ENCODE measurements around the gene JOSD1.

DNA sequence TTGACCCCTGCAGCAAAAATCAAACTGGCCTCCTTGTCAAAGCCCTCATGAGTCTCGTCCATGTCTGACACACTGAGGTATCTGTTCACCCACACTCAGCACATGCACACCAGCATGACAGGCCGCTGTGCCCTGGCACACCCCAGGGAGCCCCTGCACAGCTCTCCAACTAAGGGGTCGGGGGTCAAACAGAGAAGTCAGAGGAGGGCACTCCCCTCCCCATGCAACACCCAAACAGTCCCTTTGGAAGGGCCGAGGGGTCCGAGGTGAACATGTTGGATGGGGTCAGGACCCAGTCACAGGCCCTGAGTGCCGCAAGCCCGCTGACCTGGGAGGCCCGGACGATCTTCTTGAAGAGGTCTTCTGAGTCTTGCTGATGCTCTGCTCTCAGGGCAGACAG lies 40.4 kb upstream of the JOSD1 start:
- TF ChIP-seq, protein P1, sequence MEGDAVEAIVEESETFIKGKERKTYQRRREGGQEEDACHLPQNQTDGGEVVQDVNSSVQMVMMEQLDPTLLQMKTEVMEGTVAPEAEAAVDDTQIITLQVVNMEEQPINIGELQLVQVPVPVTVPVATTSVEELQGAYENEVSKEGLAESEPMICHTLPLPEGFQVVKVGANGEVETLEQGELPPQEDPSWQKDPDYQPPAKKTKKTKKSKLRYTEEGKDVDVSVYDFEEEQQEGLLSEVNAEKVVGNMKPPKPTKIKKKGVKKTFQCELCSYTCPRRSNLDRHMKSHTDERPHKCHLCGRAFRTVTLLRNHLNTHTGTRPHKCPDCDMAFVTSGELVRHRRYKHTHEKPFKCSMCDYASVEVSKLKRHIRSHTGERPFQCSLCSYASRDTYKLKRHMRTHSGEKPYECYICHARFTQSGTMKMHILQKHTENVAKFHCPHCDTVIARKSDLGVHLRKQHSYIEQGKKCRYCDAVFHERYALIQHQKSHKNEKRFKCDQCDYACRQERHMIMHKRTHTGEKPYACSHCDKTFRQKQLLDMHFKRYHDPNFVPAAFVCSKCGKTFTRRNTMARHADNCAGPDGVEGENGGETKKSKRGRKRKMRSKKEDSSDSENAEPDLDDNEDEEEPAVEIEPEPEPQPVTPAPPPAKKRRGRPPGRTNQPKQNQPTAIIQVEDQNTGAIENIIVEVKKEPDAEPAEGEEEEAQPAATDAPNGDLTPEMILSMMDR (conservative IDR thresholded peaks at IDR 0.05 in 1 of 2, IDR thresholded peaks at IDR 0.05 in 1 of 2; ENCODE audit: extremely low read depth in 1 of 2, insufficient read depth in 1 of 2, low read depth in 1 of 2, low read length in 2 of 2), result no peak
- no peak for TF ChIP-seq EZH2 (IDR thresholded peaks at IDR 0.05; ENCODE audit: borderline replicate concordance, low read length)

All from mammary epithelial cell (primary cell).